IPS DF 6.9 (cell line): ENCODE results near the gene VAMP3.

ENCODE experiments used
- DNase-seq: peaks from one replicate; pipeline ENCODE4 v3.0.0-alpha.2; 2013; ENCODE audit warnings: low read depth, low spot score
- H3K27ac ChIP-seq: one replicate; pipeline ENCODE4 v1.5.1; 2013; ENCODE audit warnings: low read length, control low read depth
- H3K27me3 ChIP-seq: 2 replicates; pipeline ENCODE4 v1.6.1; 2013; ENCODE audit warnings: mild to moderate bottlenecking, low read length; ENCODE audit not compliant: control insufficient read depth, insufficient read depth
- H3K36me3 ChIP-seq: 2 replicates; pipeline ENCODE4 v1.6.1; 2013; ENCODE audit warnings: low read length; ENCODE audit not compliant: control insufficient read depth, insufficient read depth
- H3K4me1 ChIP-seq: 2 replicates; pipeline ENCODE4 v1.6.1; 2013; ENCODE audit warnings: low read length; ENCODE audit not compliant: control insufficient read depth, insufficient read depth
- H3K4me3 ChIP-seq: 2 replicates; pipeline ENCODE4 v1.5.1; 2013; ENCODE audit warnings: mild to moderate bottlenecking, low read length
- H3K9me3 ChIP-seq: 2 replicates; pipeline ENCODE4 v1.6.1; 2013; ENCODE audit warnings: low read length, inconsistent platforms; ENCODE audit not compliant: control insufficient read depth, insufficient read depth
- WGBS: extraction: QIAGEN DNeasy Blood & Tissue Kit; methylation state at CpG from one replicate; pipeline ENCODE4 v1.1.7; 2013; ENCODE audit warnings: mixed read lengths, missing lambda C conversion rate; ENCODE audit not compliant: insufficient read length, insufficient coverage; 5-methylcytosine and 5-hydroxymethylcytosine counted together

VAMP3 gene

DNA sequence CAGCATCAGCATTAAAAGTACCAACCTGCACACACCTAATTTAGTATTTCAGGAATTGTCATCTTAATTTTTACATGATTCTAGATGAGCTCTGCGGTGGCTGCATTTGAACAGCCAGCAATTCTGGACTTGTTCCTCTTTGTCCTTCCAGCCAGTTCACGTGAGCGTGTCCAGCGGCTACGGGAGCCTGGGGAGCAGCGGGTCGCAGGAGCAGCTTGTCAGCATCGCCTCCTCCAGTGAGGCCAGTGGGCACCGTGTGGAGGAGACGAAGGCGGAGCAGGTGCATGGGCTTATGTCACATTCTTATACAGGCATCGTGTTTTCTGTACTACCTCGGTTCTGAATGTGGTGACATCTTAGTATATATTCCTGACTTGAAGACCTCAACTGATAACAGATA, 38.6 kb downstream of the VAMP3 start:
- no peak for DNase-seq
- H3K9me3 ChIP-seq: no peaks in the 10 kb centered on the region; the same call in 1 of the 2 replicates
- no CpG with 5 or more reads among the region's 13 CpGs for WGBS
- 0 out of 2 replicates have a peak, but pooled peaks cover 2% of the 10 kb centered on the region for H3K36me3 ChIP-seq
- no peak overlapping the region; the same call in 1 of the 2 replicates for H3K4me3 ChIP-seq
- H3K27ac ChIP-seq: no peak overlapping the region
- no peaks in the 10 kb centered on the region for H3K4me1 ChIP-seq
- no peaks in the 10 kb centered on the region for H3K27me3 ChIP-seq

DNA sequence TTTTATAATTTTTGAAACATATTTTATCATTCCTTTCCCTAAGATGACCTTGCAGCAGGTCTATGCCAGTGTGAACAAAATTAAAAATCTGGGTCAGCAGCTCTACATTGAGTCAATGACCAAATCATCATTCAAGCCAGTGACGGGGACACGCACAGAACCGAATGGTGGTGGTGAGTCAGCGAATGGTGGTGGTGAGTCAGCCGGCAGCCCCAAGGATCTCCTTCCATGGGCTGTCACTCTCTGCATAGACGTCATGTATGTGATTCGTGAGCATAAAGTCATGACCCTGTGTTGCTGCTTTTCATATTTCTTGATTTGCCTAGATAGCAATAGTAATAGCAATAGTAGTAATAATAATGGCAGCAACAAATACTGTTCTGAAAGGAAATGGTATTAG, 39.3 kb downstream of the VAMP3 start:
- Histone ChIP-seq H3K27ac (no peak overlapping the region), H3K36me3 (0 out of 2 replicates have a peak, but pooled peaks cover 2% of the 10 kb centered on the region), H3K4me3 (no peak overlapping the region), H3K9me3 (no peaks in the 10 kb centered on the region; the same call in 1 of the 2 replicates), H3K27me3 (no peaks in the 10 kb centered on the region), H3K4me1 (no peaks in the 10 kb centered on the region)
- no peak for DNase-seq
- no CpG with 5 or more reads among the region's 7 CpGs for WGBS

DNA sequence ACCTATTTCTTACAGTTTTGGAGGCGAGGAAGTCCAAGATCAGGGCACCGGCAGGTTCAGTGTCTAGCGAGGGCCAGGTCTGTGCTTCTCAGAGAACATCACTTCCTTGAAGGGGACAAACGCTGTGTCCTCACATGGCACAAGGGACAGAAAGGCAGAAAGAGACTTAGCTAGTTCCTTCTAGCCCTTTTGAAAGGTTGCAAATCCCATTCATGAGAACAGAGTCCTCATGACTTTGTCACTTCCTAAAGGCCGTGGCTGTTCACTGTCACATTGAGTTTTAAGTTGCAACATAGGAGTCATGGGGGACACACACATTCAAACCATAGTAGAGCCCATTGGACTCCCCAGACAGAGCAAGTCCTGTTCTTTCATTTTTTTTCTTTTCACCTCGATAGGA, 40.4 kb downstream of the VAMP3 start:
- H3K4me3 ChIP-seq: no peak overlapping the region
- no peak for DNase-seq
- H3K4me1 ChIP-seq: no peaks in the 10 kb centered on the region
- H3K27me3 ChIP-seq: no peaks in the 10 kb centered on the region
- no peaks in the 10 kb centered on the region; the same call in 1 of the 2 replicates for H3K9me3 ChIP-seq
- H3K36me3 ChIP-seq: 0 out of 2 replicates have a peak, but pooled peaks cover 2% of the 10 kb centered on the region
- WGBS: no CpG with 5 or more reads among the region's 6 CpGs
- no peak overlapping the region for H3K27ac ChIP-seq

DNA sequence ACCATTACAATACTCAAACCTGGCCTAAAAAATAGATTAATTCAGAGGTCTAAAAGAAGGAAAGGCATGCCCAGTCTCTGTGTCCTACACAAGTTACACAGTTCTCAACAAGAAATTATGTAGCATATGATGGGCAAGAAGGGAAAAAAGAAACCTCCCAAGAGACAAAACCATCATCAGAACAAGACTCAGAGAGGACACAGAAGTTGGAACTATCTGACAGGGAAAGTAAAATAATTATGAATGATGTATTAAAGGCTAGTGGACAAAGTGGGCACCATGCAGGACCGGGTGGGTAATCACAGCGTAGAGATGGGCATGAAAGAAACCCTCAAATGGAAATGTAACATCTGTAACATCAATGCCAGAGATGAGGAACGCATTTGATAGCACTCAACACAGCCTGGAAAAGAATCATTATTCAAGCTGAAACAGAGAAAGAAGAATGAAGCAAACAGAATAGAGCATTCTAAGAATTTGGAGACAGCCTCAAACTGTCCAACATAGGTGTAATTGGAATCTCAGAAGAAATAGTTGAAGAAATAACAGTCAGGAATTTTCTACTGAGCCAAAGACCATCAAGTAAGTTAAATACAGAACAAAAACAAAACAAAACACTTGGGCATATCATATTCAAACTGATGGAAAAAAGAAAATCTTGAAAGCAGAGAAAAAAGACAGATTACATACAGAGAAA, 42.7 kb downstream of the VAMP3 start:
- Histone ChIP-seq H3K36me3 (0 out of 2 replicates have a peak, but pooled peaks cover 2% of the 10 kb centered on the region), H3K4me3 (no peak overlapping the region)
- WGBS: no CpG with 5 or more reads among the region's 3 CpGs

DNA sequence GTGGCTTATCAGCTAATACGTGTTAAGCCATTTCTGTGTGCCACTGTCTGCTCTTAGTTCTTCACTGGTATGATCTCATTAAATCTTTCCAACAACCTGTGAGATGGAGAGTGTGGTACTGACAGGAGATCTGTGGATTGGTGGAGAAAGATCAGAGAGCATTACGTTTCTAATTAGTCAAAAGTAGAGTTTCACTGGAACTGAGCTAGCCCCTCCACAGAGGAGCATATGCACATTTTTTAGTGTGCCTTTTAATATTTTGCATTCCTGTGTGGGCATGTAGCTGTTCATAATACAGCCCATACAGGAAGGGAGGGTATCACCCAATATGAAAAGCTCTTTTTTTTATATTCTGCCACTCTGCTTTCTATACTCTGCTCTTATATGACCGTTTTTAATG, 50.2 kb downstream of the VAMP3 start:
- H3K9me3 ChIP-seq: no peaks in the 10 kb centered on the region
- no peak overlapping the region for H3K27ac ChIP-seq
- no peaks in the 10 kb centered on the region for H3K27me3 ChIP-seq
- no peak overlapping the region for H3K4me3 ChIP-seq
- WGBS: no CpG with 5 or more reads among the region's 3 CpGs
- no peak for DNase-seq
- no peaks in the 10 kb centered on the region for H3K4me1 ChIP-seq
- no peaks in the 10 kb centered on the region for H3K36me3 ChIP-seq

More for the DNA sequence above, 42.7 kb downstream of the VAMP3 start:
- Histone ChIP-seq H3K27me3 (no peaks in the 10 kb centered on the region), H3K4me1 (no peaks in the 10 kb centered on the region), H3K9me3 (no peaks in the 10 kb centered on the region; the same call in 1 of the 2 replicates), H3K27ac (no peak overlapping the region)
- DNase-seq: no peak

DNA sequence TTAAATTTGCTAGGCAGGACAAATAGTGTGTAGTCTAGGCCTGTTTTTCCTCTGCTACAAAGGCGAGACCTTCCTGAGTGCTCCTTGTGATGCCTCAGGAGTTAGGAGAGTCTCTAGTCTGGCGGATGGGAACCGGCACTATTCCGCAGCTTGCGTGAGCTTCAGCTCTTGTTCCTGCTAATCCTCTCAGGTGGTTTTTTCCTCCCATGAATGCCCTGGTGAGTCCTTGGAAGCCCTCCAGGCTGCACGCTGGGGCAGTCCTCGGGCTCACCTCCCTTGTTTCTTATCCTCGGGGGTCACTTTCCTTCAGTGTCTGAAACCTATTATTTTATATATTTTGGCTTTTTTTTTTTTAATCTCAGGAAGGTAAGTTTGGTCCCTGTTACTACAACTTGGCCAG, 53.6 kb downstream of the VAMP3 start:
- DNase-seq: no peak
- no peaks in the 10 kb centered on the region for H3K4me1 ChIP-seq
- H3K27ac ChIP-seq: no peak overlapping the region
- WGBS: no CpG with 5 or more reads among the region's 8 CpGs
- H3K27me3 ChIP-seq: no peaks in the 10 kb centered on the region
- no peaks in the 10 kb centered on the region for H3K9me3 ChIP-seq
- H3K4me3 ChIP-seq: no peak overlapping the region
- no peaks in the 10 kb centered on the region for H3K36me3 ChIP-seq

DNA sequence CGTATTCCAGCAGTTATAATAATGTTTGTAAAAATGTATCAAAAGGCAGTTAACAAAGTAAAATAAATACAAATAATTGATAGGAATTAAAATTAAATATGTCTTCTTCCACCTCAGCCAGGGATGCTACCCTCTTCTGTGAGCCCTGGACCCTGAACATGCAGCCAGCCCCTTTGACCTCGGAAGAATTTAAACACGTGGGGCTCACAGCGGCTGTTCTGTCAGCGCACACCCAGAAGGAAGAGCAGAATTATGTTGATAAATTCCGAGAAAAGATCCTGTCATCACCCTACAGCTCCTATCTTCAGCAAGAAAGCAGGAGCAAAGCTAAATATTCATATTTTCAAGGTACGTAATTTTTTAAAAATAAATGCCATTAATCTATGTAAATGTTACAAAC, 55.3 kb downstream of the VAMP3 start:
- H3K27me3 ChIP-seq: no peaks in the 10 kb centered on the region
- H3K27ac ChIP-seq: no peak overlapping the region
- no peaks in the 10 kb centered on the region for H3K4me1 ChIP-seq
- no peaks in the 10 kb centered on the region for H3K9me3 ChIP-seq
- no peak for DNase-seq
- no CpG with 5 or more reads among the region's 7 CpGs for WGBS
- H3K36me3 ChIP-seq: 0 out of 2 replicates have a peak, but pooled peaks cover 2% of the 10 kb centered on the region
- H3K4me3 ChIP-seq: no peak overlapping the region

DNA sequence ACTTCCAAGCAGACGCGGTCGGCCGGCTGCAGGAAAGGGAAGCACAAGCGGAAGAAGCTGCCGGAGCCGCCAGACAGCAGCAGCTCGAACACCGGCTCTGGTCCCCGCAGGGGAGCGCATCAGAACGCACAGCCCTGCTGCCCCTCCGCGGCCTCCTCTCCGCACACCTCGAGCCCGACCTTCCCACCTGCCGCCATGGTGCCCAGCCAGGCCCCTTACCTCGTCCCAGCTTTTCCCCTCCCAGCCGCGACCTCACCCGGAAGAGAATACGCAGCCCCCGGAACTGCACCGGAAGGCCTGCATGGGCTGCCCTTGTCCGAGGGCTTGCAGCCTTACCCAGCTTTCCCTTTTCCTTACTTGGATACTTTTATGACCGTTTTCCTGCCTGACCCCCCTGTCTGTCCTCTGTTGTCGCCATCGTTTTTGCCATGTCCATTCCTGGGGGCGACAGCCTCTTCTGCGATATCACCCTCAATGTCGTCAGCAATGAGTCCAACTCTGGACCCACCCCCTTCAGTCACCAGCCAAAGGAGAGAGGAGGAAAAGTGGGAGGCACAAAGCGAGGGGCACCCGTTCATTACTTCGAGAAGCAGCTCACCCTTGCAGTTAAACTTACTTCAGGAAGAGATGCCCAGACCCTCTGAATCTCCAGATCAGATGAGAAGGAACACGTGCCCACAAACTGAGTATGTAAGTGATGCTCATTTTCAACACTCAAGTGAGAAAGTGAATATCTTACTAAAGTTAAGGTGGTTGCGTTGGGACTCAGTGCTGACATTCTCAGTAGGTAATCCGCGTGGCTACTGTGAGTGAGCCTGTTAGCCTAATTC, 56.2 kb downstream of the VAMP3 start:
- no peaks in the 10 kb centered on the region for H3K27me3 ChIP-seq
- no CpG with 5 or more reads among the region's 39 CpGs for WGBS
- DNase-seq: no peak
- no peak overlapping the region for H3K4me3 ChIP-seq
- H3K27ac ChIP-seq: no peak overlapping the region
- no peaks in the 10 kb centered on the region for H3K4me1 ChIP-seq
- 0 out of 2 replicates have a peak, but pooled peaks cover 2% of the 10 kb centered on the region for H3K36me3 ChIP-seq
- no peaks in the 10 kb centered on the region for H3K9me3 ChIP-seq
